Bronchial epithelial cell (primary cell): Measurements from ENCODE around the gene RGS3. TPM values are rescaled to one million over a fixed set of nuclear protein-coding genes. Genes with fewer than 3 reads are reported as not detected.
"Not testable (repeated sequence)": the region's sequence is repeated elsewhere in the genome, so short reads cannot be mapped to it uniquely, and the experiment has no call there.

ENCODE experiments used
- DNase-seq: peaks from one replicate; pipeline ENCODE4 v3.0.0-alpha.2; 2010; ENCODE audit warnings: low read depth
- FAIRE-seq: peaks from 2 replicates; lab custom pipeline; 2011; peaks lifted over from hg19 to GRCh38; lab: Jason Lieb, UNC
- H3K27me3 ChIP-seq: 2 replicates; pipeline ENCODE4 v1.5.1; 2011; ENCODE audit warnings: low read length; ENCODE audit not compliant: control insufficient read depth, insufficient read depth
- H3K36me3 ChIP-seq: 2 replicates; pipeline ENCODE4 v1.5.1; 2011; ENCODE audit warnings: low read length; ENCODE audit not compliant: control insufficient read depth, insufficient read depth
- H3K4me3 ChIP-seq: 2 replicates; pipeline ENCODE4 v1.5.1; 2011; ENCODE audit warnings: mild to moderate bottlenecking, low read depth, low read length, control low read depth
- CTCF ChIP-seq: IDR thresholded peaks from 2 replicates; pipeline ENCODE4 v1.5.1; 2011; ENCODE audit warnings: mild to moderate bottlenecking, moderate library complexity, low read length, control low read depth, inconsistent platforms; ENCODE audit not compliant: insufficient read depth, severe bottlenecking
- total RNA-seq: library from RNA; depleted of rRNA; stranded (reverse); fragments of >200 nt; gene quantifications from 2 replicates; pipeline ENCODE4 v1.2.1, GENCODE V29; 2014

Gene RGS3
- total RNA-seq, 1 donor from 2014 or later, result 22.1 TPM

- TF ChIP-seq CTCF, result no peak
- Histone ChIP-seq H3K27me3 (peaks cover 6% of the 10 kb centered on the region), H3K36me3 (no peaks in the 10 kb centered on the region), H3K4me3 (no peak overlapping the region)
- DNase-seq (no peak), FAIRE-seq (no peak)
These were observed 172.1 kb downstream of the RGS3 start for GRCh38 chr9:113635586-113635985.

GRCh38 chr9:113636165-113636564 is 172.6 kb downstream of the RGS3 start:
- H3K4me3 ChIP-seq, result no peak overlapping the region
- DNase-seq, result no peak
- peaks cover 4% of the 10 kb centered on the region for H3K27me3 ChIP-seq
- TF ChIP-seq CTCF, result no peak
- no peaks in the 10 kb centered on the region for H3K36me3 ChIP-seq
- FAIRE-seq, result no peak

- Histone ChIP-seq H3K36me3 (no peaks in the 10 kb centered on the region), H3K27me3 (peaks cover 2% of the 10 kb centered on the region), H3K4me3 (no peak overlapping the region)
- DNase-seq (no peak), FAIRE-seq (peak; percentile 32)
- TF ChIP-seq CTCF, result no peak
These were observed 173.2 kb downstream of the RGS3 start for GRCh38 chr9:113636693-113637092.

GRCh38 chr9:113638490-113638889 is 175.0 kb downstream of the RGS3 start:
- no peaks in the 10 kb centered on the region for H3K36me3 ChIP-seq
- DNase-seq, result no peak
- peaks cover 2% of the 10 kb centered on the region for H3K27me3 ChIP-seq
- no peak for TF ChIP-seq CTCF
- no peak overlapping the region for H3K4me3 ChIP-seq
- FAIRE-seq, result no peak

- Histone ChIP-seq H3K36me3 (no peaks in the 10 kb centered on the region), H3K4me3 (no peak overlapping the region), H3K27me3 (peaks cover 2% of the 10 kb centered on the region)
- DNase-seq (no peak), FAIRE-seq (peak; percentile 72)
- TF ChIP-seq CTCF, result no peak
These were observed 175.4 kb downstream of the RGS3 start for GRCh38 chr9:113638897-113639296.

GRCh38 chr9:113639411-113639970 is 176.0 kb downstream of the RGS3 start:
- FAIRE-seq, H3K36me3 ChIP-seq, DNase-seq, H3K4me3 ChIP-seq, H3K27me3 ChIP-seq: not testable (repeated sequence)
